HepG2 (cell line): ENCODE results near the gene SGSM1. TPM values are rescaled to one million over a fixed set of nuclear protein-coding genes. Genes with fewer than 3 reads are reported as not detected.

Experiments
- ATF7-NPFF ChIP-seq: sonication (generic); formaldehyde crosslinking; IDR thresholded peaks from 2 replicates; pipeline ENCODE4 v1.8.1; 2023; ENCODE audit warnings: mild to moderate bottlenecking, low read depth, missing genetic modification reagents, moderate library complexity
- CCAR2 ChIP-seq: fragments of 200-400 bp; formaldehyde crosslinking; optimal IDR thresholded peaks from 2 replicates; pipeline ENCODE3; 2018; ENCODE audit warnings: low read depth, mild to moderate bottlenecking, low read length, moderate library complexity
- CENPT ChIP-seq: sonication (generic); formaldehyde crosslinking; IDR thresholded peaks from 2 replicates; pipeline ENCODE4 v1.8.0; 2022; ENCODE audit warnings: low read depth, mild to moderate bottlenecking, moderate library complexity, missing genetic modification reagents
- FOXJ3 ChIP-seq: sonication (generic); formaldehyde crosslinking; IDR thresholded peaks from 2 replicates; pipeline ENCODE4 v1.4.0; 2020; ENCODE audit warnings: missing genetic modification reagents, mild to moderate bottlenecking, borderline replicate concordance
- GATAD1 ChIP-seq: IDR thresholded peaks from 2 replicates; pipeline ENCODE4 v1.6.1; 2016; ENCODE audit warnings: missing genetic modification reagents, missing compliant biosample characterization
- HOXA5 ChIP-seq: sonication (generic); formaldehyde crosslinking; IDR thresholded peaks from 2 replicates; pipeline ENCODE4 v1.4.0; 2020; ENCODE audit warnings: missing genetic modification reagents
- KLF11 ChIP-seq: IDR thresholded peaks from 2 replicates; pipeline ENCODE4 v1.6.1; 2016; ENCODE audit warnings: missing compliant biosample characterization
- MED13 ChIP-seq: sonication (generic); formaldehyde crosslinking; IDR thresholded peaks from 2 replicates; pipeline ENCODE4 v1.5.0; 2020; ENCODE audit warnings: missing genetic modification reagents
- MYC ChIP-seq: sonication (generic); formaldehyde crosslinking; IDR thresholded peaks from 2 replicates; pipeline ENCODE4 v1.9.0; 2021; ENCODE audit warnings: missing genetic modification reagents, borderline replicate concordance
- PCBP2 ChIP-seq: fragments of 200-400 bp; formaldehyde crosslinking; optimal IDR thresholded peaks from 2 replicates; pipeline ENCODE3; 2018; ENCODE audit warnings: low read length, low read depth; ENCODE audit not compliant: poor library complexity, severe bottlenecking
- RCOR2 ChIP-seq: IDR thresholded peaks from 2 replicates; pipeline ENCODE4 v1.6.1; 2016; ENCODE audit warnings: missing biosample characterization, missing genetic modification reagents
- SMYD3 ChIP-seq: sonication (generic); formaldehyde crosslinking; IDR thresholded peaks from 2 replicates; pipeline ENCODE4 v1.8.1; 2023; ENCODE audit warnings: mild to moderate bottlenecking, missing genetic modification reagents
- SPEN ChIP-seq: sonication (generic); formaldehyde crosslinking; IDR thresholded peaks from 2 replicates; pipeline ENCODE4 v1.5.1; 2020; ENCODE audit warnings: low read depth, mild to moderate bottlenecking, missing genetic modification reagents
- ZKSCAN1 ChIP-seq: fragments of 150-350 bp; IDR thresholded peaks from 2 replicates; pipeline ENCODE4 v1.6.1; 2014; ENCODE audit warnings: low read length
- ZMYM4 ChIP-seq: sonication (generic); formaldehyde crosslinking; IDR thresholded peaks from 2 replicates; pipeline ENCODE4 v1.8.1; 2023; ENCODE audit warnings: mild to moderate bottlenecking, missing genetic modification reagents
- ZNF530 ChIP-seq: sonication (generic); formaldehyde crosslinking; IDR thresholded peaks from 2 replicates; pipeline ENCODE4 v1.5.0; 2020; ENCODE audit warnings: low read depth, mild to moderate bottlenecking, missing genetic modification reagents
- ZNF773 ChIP-seq: sonication (generic); formaldehyde crosslinking; IDR thresholded peaks from 2 replicates; pipeline ENCODE4 v1.4.0; 2020; ENCODE audit warnings: missing genetic modification reagents, borderline replicate concordance
- ZNF781 ChIP-seq: sonication (generic); formaldehyde crosslinking; IDR thresholded peaks from 2 replicates; pipeline ENCODE4 v1.5.1; 2020; ENCODE audit warnings: borderline replicate concordance, mild to moderate bottlenecking, missing genetic modification reagents; ENCODE audit errors: not compliant biosample characterization
- polyA plus RNA-seq, 8 experiments: library from polyadenylated mRNA; depleted of rRNA in 3 of 8; stranded (reverse) in 7 of 8; unstranded in 1 of 8; fragments of >200 nt; fragmentation: Illumina TruSeq in 4 of 8; extraction: Trizol in 4 of 8; gene quantifications; 2 replicates each; pipeline versions ENCODE4 v1.2.1 to v1.2.3, GENCODE V29; 2011 to 2016; ENCODE audit warnings: low read depth in 4 of 8, missing spikeins in 1 of 8, mixed read lengths in 1 of 8; ENCODE audit not compliant: insufficient read depth in 1 of 8
- total RNA-seq, 5 experiments: library from RNA; depleted of rRNA; stranded (reverse); fragments of >200 nt; fragmentation: Illumina TruSeq; extraction: Trizol; gene quantifications; 2 replicates each; pipeline ENCODE4 v1.2.3, GENCODE V29; 2016; ENCODE audit warnings: low read depth in 1 of 5
- TF ChIP-seq, protein P1 (sequence below): sonication (generic); formaldehyde crosslinking; IDR thresholded peaks from 2 replicates; pipeline ENCODE4 v1.5.1; 2020; ENCODE audit warnings: mild to moderate bottlenecking, missing genetic modification reagents, moderate library complexity
- TF ChIP-seq, protein P2 (sequence below): sonication (generic); formaldehyde crosslinking; IDR thresholded peaks from 2 replicates; pipeline ENCODE4 v1.5.1; 2020; ENCODE audit warnings: missing genetic modification reagents, mild to moderate bottlenecking, borderline replicate concordance
- TF ChIP-seq, protein P3 (sequence below): sonication (generic); formaldehyde crosslinking; IDR thresholded peaks from 2 replicates; pipeline ENCODE4 v1.8.0; 2022; ENCODE audit warnings: missing genetic modification reagents, mild to moderate bottlenecking, borderline replicate concordance
- TF ChIP-seq, protein P4 (sequence below): sonication (generic); formaldehyde crosslinking; conservative IDR thresholded peaks from 2 replicates; pipeline ENCODE4 v1.8.0; 2022; ENCODE audit warnings: missing genetic modification reagents

The SGSM1 gene
- total and polyA plus RNA-seq, 2 of the 13 experiments (the other 11 are each of a cell fraction or from before 2014, with no cell fraction given), result 0.07 TPM; not detected in 1

DNA sequence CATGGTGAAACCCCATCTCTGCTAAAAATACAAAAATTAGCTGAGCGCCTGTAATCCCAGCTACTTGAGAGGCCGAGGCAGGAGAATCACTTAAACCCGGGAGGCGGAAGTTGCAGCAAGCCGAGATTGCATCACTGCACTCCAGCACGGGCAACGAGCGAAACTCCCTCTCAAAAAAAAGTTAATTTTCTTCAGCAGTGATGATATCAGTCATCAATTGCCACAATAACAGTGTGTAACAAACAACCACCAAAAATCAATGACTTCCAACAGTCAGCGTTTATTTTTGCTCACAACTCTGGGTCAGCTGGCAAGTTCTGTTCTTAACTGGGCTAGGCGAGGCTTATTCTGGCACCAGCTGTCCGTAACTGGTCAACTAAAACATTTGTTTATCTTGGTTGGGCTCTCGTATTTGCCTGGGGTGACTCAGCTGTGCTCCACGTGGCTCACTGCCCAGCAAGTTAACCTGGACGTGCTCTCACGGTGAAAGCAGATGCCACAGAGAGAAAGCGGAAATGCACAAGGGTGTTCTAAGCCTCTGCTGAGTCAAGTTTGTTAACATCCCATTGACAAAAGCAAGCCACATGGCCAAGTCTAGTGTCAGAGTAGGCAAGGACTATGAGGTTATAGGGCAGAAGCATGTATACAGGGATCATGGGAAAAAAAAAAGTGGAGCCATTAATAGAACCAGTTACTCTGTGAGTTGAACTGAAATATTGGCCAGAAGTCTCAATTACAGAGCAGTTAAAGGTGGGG, 88.4 kb downstream of the SGSM1 start (continued):
- TF ChIP-seq, protein P1, sequence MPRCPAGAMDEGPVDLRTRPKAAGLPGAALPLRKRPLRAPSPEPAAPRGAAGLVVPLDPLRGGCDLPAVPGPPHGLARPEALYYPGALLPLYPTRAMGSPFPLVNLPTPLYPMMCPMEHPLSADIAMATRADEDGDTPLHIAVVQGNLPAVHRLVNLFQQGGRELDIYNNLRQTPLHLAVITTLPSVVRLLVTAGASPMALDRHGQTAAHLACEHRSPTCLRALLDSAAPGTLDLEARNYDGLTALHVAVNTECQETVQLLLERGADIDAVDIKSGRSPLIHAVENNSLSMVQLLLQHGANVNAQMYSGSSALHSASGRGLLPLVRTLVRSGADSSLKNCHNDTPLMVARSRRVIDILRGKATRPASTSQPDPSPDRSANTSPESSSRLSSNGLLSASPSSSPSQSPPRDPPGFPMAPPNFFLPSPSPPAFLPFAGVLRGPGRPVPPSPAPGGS (CRISPR knock-in tag), result no peak; the same call in 1 of the 2 replicates
- no peak for TF ChIP-seq PCBP2
- no peak for TF ChIP-seq SMYD3
- no peak for TF ChIP-seq ZNF781
- TF ChIP-seq RCOR2 (CRISPR knock-in tag), result no peak; the same call in 1 of the 2 replicates
- 0 out of 2 replicates have a peak, but pooled peaks have one; percentile 13 for TF ChIP-seq GATAD1 (CRISPR knock-in tag)
- no peak for TF ChIP-seq ZNF773 (CRISPR knock-in tag)
- TF ChIP-seq, protein P2, sequence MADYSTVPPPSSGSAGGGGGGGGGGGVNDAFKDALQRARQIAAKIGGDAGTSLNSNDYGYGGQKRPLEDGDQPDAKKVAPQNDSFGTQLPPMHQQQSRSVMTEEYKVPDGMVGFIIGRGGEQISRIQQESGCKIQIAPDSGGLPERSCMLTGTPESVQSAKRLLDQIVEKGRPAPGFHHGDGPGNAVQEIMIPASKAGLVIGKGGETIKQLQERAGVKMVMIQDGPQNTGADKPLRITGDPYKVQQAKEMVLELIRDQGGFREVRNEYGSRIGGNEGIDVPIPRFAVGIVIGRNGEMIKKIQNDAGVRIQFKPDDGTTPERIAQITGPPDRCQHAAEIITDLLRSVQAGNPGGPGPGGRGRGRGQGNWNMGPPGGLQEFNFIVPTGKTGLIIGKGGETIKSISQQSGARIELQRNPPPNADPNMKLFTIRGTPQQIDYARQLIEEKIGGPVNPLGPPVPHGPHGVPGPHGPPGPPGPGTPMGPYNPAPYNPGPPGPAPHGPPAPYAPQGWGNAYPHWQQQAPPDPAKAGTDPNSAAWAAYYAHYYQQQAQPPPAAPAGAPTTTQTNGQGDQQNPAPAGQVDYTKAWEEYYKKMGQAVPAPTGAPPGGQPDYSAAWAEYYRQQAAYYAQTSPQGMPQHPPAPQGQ (CRISPR knock-in tag), result no peak
- no peak; the same call in 1 of the 2 replicates for TF ChIP-seq KLF11 (CRISPR knock-in tag)
- no peak for TF ChIP-seq CCAR2
- peak; percentile 64; the same call in 1 of the 2 replicates for TF ChIP-seq FOXJ3 (CRISPR knock-in tag)
- TF ChIP-seq, protein P3, sequence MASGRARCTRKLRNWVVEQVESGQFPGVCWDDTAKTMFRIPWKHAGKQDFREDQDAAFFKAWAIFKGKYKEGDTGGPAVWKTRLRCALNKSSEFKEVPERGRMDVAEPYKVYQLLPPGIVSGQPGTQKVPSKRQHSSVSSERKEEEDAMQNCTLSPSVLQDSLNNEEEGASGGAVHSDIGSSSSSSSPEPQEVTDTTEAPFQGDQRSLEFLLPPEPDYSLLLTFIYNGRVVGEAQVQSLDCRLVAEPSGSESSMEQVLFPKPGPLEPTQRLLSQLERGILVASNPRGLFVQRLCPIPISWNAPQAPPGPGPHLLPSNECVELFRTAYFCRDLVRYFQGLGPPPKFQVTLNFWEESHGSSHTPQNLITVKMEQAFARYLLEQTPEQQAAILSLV (CRISPR knock-in tag), result peak; percentile 28; the same call in 1 of the 2 replicates
- no peak; the same call in 1 of the 2 replicates for TF ChIP-seq SPEN (CRISPR knock-in tag)
- TF ChIP-seq ATF7-NPFF (CRISPR knock-in tag), result no peak
- TF ChIP-seq MED13 (CRISPR knock-in tag), result no peak
- TF ChIP-seq ZNF530, result no peak
- TF ChIP-seq ZKSCAN1, result 0 out of 2 replicates have a peak, but pooled peaks have one; percentile 34
- no peak for TF ChIP-seq CENPT (CRISPR knock-in tag)
- peak; percentile 52 for TF ChIP-seq HOXA5 (CRISPR knock-in tag)
- TF ChIP-seq, protein P4, sequence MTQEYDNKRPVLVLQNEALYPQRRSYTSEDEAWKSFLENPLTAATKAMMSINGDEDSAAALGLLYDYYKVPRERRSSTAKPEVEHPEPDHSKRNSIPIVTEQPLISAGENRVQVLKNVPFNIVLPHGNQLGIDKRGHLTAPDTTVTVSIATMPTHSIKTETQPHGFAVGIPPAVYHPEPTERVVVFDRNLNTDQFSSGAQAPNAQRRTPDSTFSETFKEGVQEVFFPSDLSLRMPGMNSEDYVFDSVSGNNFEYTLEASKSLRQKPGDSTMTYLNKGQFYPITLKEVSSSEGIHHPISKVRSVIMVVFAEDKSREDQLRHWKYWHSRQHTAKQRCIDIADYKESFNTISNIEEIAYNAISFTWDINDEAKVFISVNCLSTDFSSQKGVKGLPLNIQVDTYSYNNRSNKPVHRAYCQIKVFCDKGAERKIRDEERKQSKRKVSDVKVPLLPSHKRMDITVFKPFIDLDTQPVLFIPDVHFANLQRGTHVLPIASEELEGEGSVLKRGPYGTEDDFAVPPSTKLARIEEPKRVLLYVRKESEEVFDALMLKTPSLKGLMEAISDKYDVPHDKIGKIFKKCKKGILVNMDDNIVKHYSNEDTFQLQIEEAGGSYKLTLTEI, result no peak
- no peak for TF ChIP-seq ZMYM4 (CRISPR knock-in tag)
- peak; percentile 97 for TF ChIP-seq MYC (CRISPR knock-in tag)
